GM12892 (cell line): ENCODE data around the gene LRRC53.

Experiments used
- DNase-seq: peaks from one replicate; pipeline ENCODE4 v3.0.0; 2011; ENCODE audit not compliant: insufficient read length
- FAIRE-seq: peaks from 2 replicates; lab custom pipeline; 2011; peaks lifted over from hg19 to GRCh38; lab: Jason Lieb, UNC
- POLR2A ChIP-seq: IDR thresholded peaks from 2 replicates; pipeline ENCODE4 v1.6.1; 2011; ENCODE audit warnings: low read depth, low read length, control low read depth
- POLR2AphosphoS5 ChIP-seq: IDR thresholded peaks from 2 replicates; pipeline ENCODE4 v1.6.1; 2011; ENCODE audit warnings: low read depth, low read length, control low read depth
- TAF1 ChIP-seq: IDR thresholded peaks from 2 replicates; pipeline ENCODE4 v1.6.1; 2011; ENCODE audit warnings: low read depth, mild to moderate bottlenecking, control low read depth, low read length, borderline replicate concordance

LRRC53 gene

GRCh38 chr1:74426208-74426937 is 86.0 kb downstream of the LRRC53 start:
- TF ChIP-seq POLR2AphosphoS5, result no peak
- no peak for TF ChIP-seq POLR2A
- TF ChIP-seq TAF1, result no peak
- FAIRE-seq, result no peak
- no peak for DNase-seq

- no peak for TF ChIP-seq TAF1
- no peak for TF ChIP-seq POLR2A
- no peak for TF ChIP-seq POLR2AphosphoS5
- FAIRE-seq, result no peak
- no peak for DNase-seq
These were observed 86.7 kb downstream of the LRRC53 start for GRCh38 chr1:74425676-74426075.

GRCh38 chr1:74423471-74423870 is 88.9 kb downstream of the LRRC53 start:
- DNase-seq, result no peak
- no peak for FAIRE-seq
- TF ChIP-seq POLR2A (no peak), TAF1 (no peak), POLR2AphosphoS5 (no peak)

- FAIRE-seq, result no peak
These were observed 89.8 kb downstream of the LRRC53 start for GRCh38 chr1:74422421-74423292.

GRCh38 chr1:74420467-74420866 is 91.9 kb downstream of the LRRC53 start:
- no peak for TF ChIP-seq POLR2A
- no peak for TF ChIP-seq TAF1
- TF ChIP-seq POLR2AphosphoS5, result no peak
- FAIRE-seq, result no peak
- DNase-seq, result no peak

More at GRCh38 chr1:74422421-74423292, 89.8 kb downstream of the LRRC53 start:
- TF ChIP-seq POLR2AphosphoS5 (no peak), POLR2A (no peak), TAF1 (no peak)
- no peak for DNase-seq
